GM23338 (cell line): ENCODE measurements around the gene TBC1D5. TPM values are rescaled to one million over a fixed set of nuclear protein-coding genes. Genes with fewer than 3 reads are reported as not detected.

Experiments
- ATAC-seq: fragments of 200-7000 bp; cut with Tn5 transposase; 3 replicates; pipeline ENCODE4 v1.9.1; 2020
- DNase-seq: peaks from one replicate; pipeline ENCODE4 v3.0.0-alpha.2; 2015; ENCODE audit warnings: low spot score
- H2AFZ ChIP-seq: fragments of 200-600 bp; sonication (generic); 2 replicates; pipeline ENCODE4 v1.8.0; 2016; ENCODE audit warnings: antibody characterized with exemption, mild to moderate bottlenecking, moderate library complexity
- H3F3A ChIP-seq: fragments of 200-600 bp; sonication (generic); replicated peaks from 2 replicates; pipeline ENCODE4 v1.8.0; 2017; ENCODE audit warnings: antibody characterized with exemption, mixed run types, low read depth
- H3K27ac ChIP-seq: fragments of 200-600 bp; sonication (generic); 2 replicates; pipeline ENCODE4 v1.6.1; 2016; ENCODE audit warnings: low read depth
- H3K27me3 ChIP-seq: fragments of 200-600 bp; sonication (generic); 2 replicates; pipeline ENCODE4 v1.8.0; 2016; ENCODE audit warnings: mild to moderate bottlenecking, mixed run types, moderate library complexity; ENCODE audit not compliant: insufficient read depth
- H3K36me3 ChIP-seq: fragments of 200-600 bp; sonication (generic); 2 replicates; pipeline ENCODE4 v1.8.0; 2016; ENCODE audit warnings: mild to moderate bottlenecking; ENCODE audit not compliant: insufficient read depth
- H3K4me1 ChIP-seq: fragments of 200-600 bp; sonication (generic); 2 replicates; pipeline ENCODE4 v1.8.0; 2016; ENCODE audit warnings: mild to moderate bottlenecking, moderate library complexity; ENCODE audit not compliant: insufficient read depth
- H3K4me2 ChIP-seq: fragments of 200-600 bp; sonication (generic); 2 replicates; pipeline ENCODE4 v1.7.1; 2017; ENCODE audit warnings: mixed run types
- H3K4me3 ChIP-seq: fragments of 200-600 bp; sonication (generic); 2 replicates; pipeline ENCODE4 v1.6.1; 2016; ENCODE audit warnings: mixed run types
- H3K79me2 ChIP-seq: fragments of 200-600 bp; sonication (generic); replicated peaks from 2 replicates; pipeline ENCODE4 v1.8.0; 2017; ENCODE audit warnings: mild to moderate bottlenecking; ENCODE audit not compliant: insufficient read depth
- H3K9me2 ChIP-seq: fragments of 200-600 bp; sonication (generic); 2 replicates; pipeline ENCODE4 v1.8.0; 2017; ENCODE audit not compliant: insufficient read depth
- H4K20me1 ChIP-seq: fragments of 200-600 bp; sonication (generic); replicated peaks from 2 replicates; pipeline ENCODE4 v1.8.0; 2017; ENCODE audit warnings: mild to moderate bottlenecking; ENCODE audit not compliant: insufficient read depth
- H3K27ac Mint-ChIP-seq: 2 replicates; pipeline ENCODE4 v1.8.0; 2020; ENCODE audit warnings: inconsistent platforms, mild to moderate bottlenecking, moderate library complexity, mixed read lengths
- H3K27me3 Mint-ChIP-seq: 3 replicates; pipeline ENCODE4 v1.8.0; 2022; ENCODE audit warnings: low read depth, mild to moderate bottlenecking, moderate library complexity, mixed read lengths, inconsistent platforms; ENCODE audit not compliant: insufficient read depth, poor library complexity
- H3K36me3 Mint-ChIP-seq: 3 replicates; pipeline ENCODE4 v1.8.0; 2021; ENCODE audit warnings: low read depth, mild to moderate bottlenecking, inconsistent platforms, moderate library complexity, mixed read lengths
- H3K4me1 Mint-ChIP-seq: 3 replicates; pipeline ENCODE4 v1.8.0; 2020; ENCODE audit warnings: mild to moderate bottlenecking, inconsistent platforms, mixed read lengths
- H3K4me3 Mint-ChIP-seq: 3 replicates; pipeline ENCODE4 v1.8.0; 2021; ENCODE audit warnings: moderate library complexity, mild to moderate bottlenecking, inconsistent platforms, mixed read lengths
- H3K9me3 Mint-ChIP-seq: 3 replicates; pipeline ENCODE4 v1.8.0; 2020; ENCODE audit warnings: moderate library complexity, mild to moderate bottlenecking, inconsistent platforms, mixed read lengths
- CREB1 ChIP-seq: fragments of 250-450 bp; sonication (Bioruptor Pico); IDR thresholded peaks from 2 replicates; pipeline ENCODE4 v1.5.0; 2020; ENCODE audit warnings: low read depth, mild to moderate bottlenecking, moderate library complexity
- EZH2 ChIP-seq: fragments of 200-600 bp; sonication (generic); IDR thresholded peaks from one replicate; pipeline ENCODE4 v1.8.0; 2017; ENCODE audit warnings: antibody characterized with exemption, mild to moderate bottlenecking, low read depth; ENCODE audit not compliant: unreplicated experiment
- EZH2phosphoT487 ChIP-seq: fragments of 200-600 bp; sonication (generic); IDR thresholded peaks from one replicate; pipeline ENCODE4 v1.8.1; 2018; ENCODE audit warnings: antibody characterized with exemption; ENCODE audit not compliant: unreplicated experiment
- NANOG ChIP-seq: IDR thresholded peaks from 2 replicates; pipeline ENCODE4 v1.6.1; 2016; ENCODE audit warnings: antibody characterized with exemption, borderline replicate concordance
- REST ChIP-seq: IDR thresholded peaks from one replicate; pipeline ENCODE4 v1.6.1; 2018; ENCODE audit warnings: antibody characterized with exemption; ENCODE audit not compliant: unreplicated experiment
- STAT1 ChIP-seq: IDR thresholded peaks from one replicate; pipeline ENCODE4 v1.6.1; 2016; ENCODE audit warnings: antibody characterized with exemption; ENCODE audit not compliant: unreplicated experiment
- polyA plus RNA-seq: library from polyadenylated mRNA; unstranded; fragments of >200 nt; fragmentation: Nextera tagmentation; extraction: Ambion mirVana; gene quantifications from 2 replicates; pipeline ENCODE4 v1.2.1, GENCODE V29; 2016
- total RNA-seq: library from RNA; depleted of rRNA; stranded (reverse); fragments of >200 nt; shearing (Covaris generic); gene quantifications from 2 replicates; pipeline ENCODE4 v1.2.3, GENCODE V29; 2014
- TF ChIP-seq, protein P1 (sequence below): fragments of 250-450 bp; sonication (Bioruptor Pico); IDR thresholded peaks from 2 replicates; pipeline ENCODE4 v1.5.0; 2020; ENCODE audit warnings: mild to moderate bottlenecking, moderate library complexity

TBC1D5 gene
- total and polyA plus RNA-seq, 2 experiments from 2014 or later = 21.8 to 48.1 TPM

DNA sequence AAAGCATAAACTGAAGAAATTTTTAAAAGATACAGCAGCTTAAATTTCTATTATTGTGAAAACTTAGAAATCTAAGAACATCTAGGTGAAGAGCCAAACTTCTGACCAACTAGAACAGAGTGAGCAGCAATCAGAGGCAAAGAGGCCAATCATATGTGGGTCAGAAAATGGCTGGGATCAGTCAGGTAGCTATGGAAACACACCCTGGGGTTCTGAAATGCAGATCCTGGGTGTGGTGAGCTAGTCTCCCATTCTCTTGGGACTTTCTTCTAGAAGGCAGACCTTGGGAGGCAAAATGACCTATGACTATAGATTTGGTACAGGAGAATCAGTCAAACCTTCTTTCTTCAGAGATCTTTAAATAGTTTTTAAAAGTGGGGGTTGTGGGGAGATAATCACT, 385.8 kb downstream of the TBC1D5 start:
- Mint-ChIP-seq H3K9me3 (no peaks in the 10 kb centered on the region), H3K36me3 (no peaks in the 10 kb centered on the region), H3K4me1 (peaks cover 10% of the 10 kb centered on the region), H3K4me3 (no peak overlapping the region), H3K27me3 (no peaks in the 10 kb centered on the region), H3K27ac (peak overlapping the region; percentile 78; the same call in 1 of the 2 replicates)
- Histone ChIP-seq H3K4me3 (no peak overlapping the region), H4K20me1 (no peaks in the 10 kb centered on the region), H3K27me3 (no peaks in the 10 kb centered on the region), H3K36me3 (no peaks in the 10 kb centered on the region), H3K27ac (no peak overlapping the region), H3F3A (no peaks in the 10 kb centered on the region), H3K4me1 (peaks cover 4% of the 10 kb centered on the region; the same call in 1 of the 2 replicates), H3K79me2 (no peaks in the 10 kb centered on the region), H3K4me2 (no peak overlapping the region), H3K9me2 (no peaks in the 10 kb centered on the region), H2AFZ (no peak overlapping the region)
- ATAC-seq = peak; percentile 73
- no peak for TF ChIP-seq REST
- TF ChIP-seq EZH2phosphoT487 = no peak
- TF ChIP-seq CREB1 (CRISPR knock-in tag) = no peak
- no peak for TF ChIP-seq EZH2
- no peak for TF ChIP-seq NANOG
- TF ChIP-seq, protein P1, sequence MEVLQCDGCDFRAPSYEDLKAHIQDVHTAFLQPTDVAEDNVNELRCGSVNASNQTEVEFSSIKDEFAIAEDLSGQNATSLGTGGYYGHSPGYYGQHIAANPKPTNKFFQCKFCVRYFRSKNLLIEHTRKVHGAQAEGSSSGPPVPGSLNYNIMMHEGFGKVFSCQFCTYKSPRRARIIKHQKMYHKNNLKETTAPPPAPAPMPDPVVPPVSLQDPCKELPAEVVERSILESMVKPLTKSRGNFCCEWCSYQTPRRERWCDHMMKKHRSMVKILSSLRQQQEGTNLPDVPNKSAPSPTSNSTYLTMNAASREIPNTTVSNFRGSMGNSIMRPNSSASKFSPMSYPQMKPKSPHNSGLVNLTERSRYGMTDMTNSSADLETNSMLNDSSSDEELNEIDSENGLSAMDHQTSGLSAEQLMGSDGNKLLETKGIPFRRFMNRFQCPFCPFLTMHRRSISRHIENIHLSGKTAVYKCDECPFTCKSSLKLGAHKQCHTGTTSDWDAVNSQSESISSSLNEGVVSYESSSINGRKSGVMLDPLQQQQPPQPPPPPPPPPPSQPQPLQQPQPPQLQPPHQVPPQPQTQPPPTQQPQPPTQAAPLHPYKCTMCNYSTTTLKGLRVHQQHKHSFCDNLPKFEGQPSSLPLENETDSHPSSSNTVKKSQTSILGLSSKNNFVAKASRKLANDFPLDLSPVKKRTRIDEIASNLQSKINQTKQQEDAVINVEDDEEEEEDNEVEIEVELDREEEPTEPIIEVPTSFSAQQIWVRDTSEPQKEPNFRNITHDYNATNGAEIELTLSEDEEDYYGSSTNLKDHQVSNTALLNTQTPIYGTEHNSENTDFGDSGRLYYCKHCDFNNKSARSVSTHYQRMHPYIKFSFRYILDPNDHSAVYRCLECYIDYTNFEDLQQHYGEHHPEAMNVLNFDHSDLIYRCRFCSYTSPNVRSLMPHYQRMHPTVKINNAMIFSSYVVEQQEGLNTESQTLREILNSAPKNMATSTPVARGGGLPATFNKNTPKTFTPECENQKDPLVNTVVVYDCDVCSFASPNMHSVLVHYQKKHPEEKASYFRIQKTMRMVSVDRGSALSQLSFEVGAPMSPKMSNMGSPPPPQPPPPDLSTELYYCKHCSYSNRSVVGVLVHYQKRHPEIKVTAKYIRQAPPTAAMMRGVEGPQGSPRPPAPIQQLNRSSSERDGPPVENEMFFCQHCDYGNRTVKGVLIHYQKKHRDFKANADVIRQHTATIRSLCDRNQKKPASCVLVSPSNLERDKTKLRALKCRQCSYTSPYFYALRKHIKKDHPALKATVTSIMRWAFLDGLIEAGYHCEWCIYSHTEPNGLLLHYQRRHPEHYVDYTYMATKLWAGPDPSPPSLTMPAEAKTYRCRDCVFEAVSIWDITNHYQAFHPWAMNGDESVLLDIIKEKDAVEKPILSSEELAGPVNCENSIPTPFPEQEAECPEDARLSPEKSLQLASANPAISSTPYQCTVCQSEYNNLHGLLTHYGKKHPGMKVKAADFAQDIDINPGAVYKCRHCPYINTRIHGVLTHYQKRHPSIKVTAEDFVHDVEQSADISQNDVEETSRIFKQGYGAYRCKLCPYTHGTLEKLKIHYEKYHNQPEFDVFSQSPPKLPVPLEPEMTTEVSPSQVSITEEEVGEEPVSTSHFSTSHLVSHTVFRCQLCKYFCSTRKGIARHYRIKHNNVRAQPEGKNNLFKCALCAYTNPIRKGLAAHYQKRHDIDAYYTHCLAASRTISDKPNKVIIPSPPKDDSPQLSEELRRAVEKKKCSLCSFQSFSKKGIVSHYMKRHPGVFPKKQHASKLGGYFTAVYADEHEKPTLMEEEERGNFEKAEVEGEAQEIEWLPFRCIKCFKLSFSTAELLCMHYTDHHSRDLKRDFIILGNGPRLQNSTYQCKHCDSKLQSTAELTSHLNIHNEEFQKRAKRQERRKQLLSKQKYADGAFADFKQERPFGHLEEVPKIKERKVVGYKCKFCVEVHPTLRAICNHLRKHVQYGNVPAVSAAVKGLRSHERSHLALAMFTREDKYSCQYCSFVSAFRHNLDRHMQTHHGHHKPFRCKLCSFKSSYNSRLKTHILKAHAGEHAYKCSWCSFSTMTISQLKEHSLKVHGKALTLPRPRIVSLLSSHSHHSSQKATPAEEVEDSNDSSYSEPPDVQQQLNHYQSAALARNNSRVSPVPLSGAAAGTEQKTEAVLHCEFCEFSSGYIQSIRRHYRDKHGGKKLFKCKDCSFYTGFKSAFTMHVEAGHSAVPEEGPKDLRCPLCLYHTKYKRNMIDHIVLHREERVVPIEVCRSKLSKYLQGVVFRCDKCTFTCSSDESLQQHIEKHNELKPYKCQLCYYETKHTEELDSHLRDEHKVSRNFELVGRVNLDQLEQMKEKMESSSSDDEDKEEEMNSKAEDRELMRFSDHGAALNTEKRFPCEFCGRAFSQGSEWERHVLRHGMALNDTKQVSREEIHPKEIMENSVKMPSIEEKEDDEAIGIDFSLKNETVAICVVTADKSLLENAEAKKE (CRISPR knock-in tag) = no peak
- no peak for TF ChIP-seq STAT1
- peak; percentile 33 for DNase-seq
